Endometrial microvascular endothelial cells (primary cell): ENCODE results near the gene TOR1AIP2. TPM values are rescaled to one million over a fixed set of nuclear protein-coding genes. Genes with fewer than 3 reads are reported as not detected.

ENCODE experiments used
- in situ Hi-C: cut with HindIII; loops from 2 replicates; pipeline ENCODE4 v1.10.0; 2017; ENCODE audit warnings: low sequenced_read_pairs, low pct_unique_long_range_greater_than_20kb; ENCODE audit errors: inconsistent ontology term
- total RNA-seq: library from RNA; depleted of rRNA; stranded (reverse); fragments of >200 nt; gene quantifications from one replicate; pipeline ENCODE4 v1.2.3, GENCODE V29; 2015; ENCODE audit errors: inconsistent ontology term

Gene TOR1AIP2
- total RNA-seq, result 104 TPM

DNA sequence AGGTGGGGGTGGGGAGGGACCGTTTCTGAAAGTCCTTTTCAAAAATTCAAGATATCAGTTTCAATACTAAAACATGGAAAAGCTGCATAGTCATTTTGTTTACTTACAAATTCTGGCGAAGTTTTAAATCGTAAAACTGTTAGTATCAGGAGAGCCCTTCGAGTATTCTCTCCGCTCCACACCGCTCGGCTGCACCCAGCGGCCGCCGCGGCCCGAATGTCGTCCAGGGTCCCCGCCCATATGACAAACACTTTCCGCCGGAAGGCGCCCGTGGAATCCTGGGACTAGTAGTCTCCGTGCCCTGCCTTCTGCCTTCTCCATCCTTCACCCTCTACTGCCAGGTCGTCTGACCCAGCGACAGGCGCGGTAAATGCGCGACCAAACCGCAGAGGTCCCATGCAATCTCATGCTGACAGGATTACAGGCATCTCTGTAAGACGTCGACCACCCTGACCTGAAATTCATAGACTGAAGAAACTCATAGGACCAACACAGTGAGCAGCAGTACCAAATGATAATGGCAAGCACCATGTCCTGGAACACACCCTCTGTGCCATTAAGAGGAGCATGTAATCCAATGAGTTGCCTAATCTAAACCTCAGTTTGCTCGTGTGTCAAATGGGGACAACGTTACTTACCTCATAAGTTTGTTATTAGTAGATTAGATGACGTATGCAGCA lies at the start of gene TOR1AIP2:
TOR1AIP2 (minus strand) TSS at position 218 of the 680 bp plus-strand sequence. CDS start 25,138 bp downstream, outside the sequence.
- in situ Hi-C loops, result no loop called here

GRCh38 chr1:179926850-179927205 lies 49.2 kb upstream of the TOR1AIP2 start:
- in situ Hi-C loops, result no loop called here

DNA sequence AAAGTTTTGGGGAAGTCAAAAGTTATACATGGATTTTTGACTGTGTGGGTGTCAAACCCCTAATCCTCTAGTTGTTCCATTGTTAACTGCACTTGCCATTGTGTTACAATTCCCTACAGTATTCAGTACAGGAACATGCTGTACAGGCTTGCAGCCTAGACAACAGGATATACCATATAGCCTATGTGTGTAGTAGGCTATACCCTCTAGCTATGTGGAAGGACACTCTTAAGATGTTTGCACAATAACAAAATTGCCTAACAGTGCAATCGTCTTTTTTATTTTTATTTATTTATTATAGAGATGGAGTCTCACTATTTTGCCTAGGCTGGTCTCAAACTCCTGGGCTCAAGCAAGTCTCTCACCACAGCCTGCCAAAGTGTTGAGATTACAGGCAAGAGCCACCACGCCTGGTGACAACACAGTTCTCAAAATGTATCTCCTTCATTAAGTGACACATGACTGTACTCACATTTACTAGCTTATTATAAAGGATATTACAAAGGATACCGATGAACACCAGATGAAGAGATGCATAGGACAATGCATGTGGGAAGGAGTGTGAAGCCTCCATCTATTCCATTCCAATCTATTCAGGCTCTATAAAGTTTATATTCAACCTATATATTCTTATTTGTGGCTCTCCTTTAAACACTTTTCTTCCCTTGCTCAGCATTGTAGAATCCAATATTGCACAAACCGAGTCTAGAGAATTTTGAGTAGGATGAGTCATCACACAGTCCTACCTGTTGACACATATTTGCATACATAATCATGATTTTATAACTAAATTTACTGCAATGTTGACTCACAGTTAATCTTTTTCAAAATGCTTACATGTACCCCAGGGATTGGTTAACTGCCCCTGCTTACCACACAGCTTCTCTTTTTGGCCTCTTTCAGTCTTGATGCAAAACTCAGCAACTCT lies 48.6 kb upstream of the TOR1AIP2 start:
- in situ Hi-C loops, result no loop called here

- in situ Hi-C loops, result no loop called here
These were observed 47.7 kb upstream of the TOR1AIP2 start for GRCh38 chr1:179925302-179925701.

DNA sequence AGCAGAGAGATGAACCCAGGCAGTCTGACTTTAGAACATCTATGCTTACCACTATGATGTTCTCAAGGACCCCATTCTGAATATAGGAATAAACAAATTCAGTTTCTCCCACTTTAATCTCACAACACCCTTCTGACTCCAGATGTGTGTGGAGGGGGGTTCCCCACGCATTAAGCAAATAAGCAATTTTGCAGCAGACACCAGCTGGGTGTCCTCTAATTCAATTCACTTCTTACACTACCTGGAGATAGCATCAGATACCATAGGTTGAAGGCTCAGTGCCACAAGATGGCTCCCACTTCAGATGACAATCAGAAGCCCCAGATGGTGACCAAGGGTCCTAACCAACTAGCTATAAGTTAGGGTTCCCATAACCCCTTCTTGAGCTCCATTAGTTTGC lies 46.7 kb upstream of the TOR1AIP2 start:
- in situ Hi-C loops, result no loop called here

GRCh38 chr1:179923029-179923428 lies 45.4 kb upstream of the TOR1AIP2 start:
- in situ Hi-C loops, result no loop called here

- in situ Hi-C loops, result no loop called here
These were observed 44.6 kb upstream of the TOR1AIP2 start for GRCh38 chr1:179921981-179922872.

DNA sequence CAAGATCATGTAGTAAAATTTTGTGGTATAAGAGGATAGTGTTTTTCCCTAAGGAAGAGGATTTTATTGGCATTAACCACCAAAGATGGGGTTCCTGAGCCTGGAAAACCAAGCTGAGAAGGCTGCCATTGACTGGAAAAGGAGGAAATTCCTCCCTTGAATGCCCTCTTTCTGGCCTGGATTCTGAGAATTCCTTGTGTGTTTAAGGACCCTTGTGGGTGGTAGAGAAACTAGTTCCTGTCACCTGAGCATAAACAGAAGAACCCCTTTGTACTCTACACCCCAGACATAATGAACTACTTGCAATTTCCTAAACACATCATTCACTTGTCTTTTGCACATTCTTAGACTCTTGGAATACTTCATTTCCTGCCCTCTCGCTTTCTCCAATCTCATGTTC lies 43.9 kb upstream of the TOR1AIP2 start:
- in situ Hi-C loops, result no loop called here

- in situ Hi-C loops, result no loop called here
These were observed 40.2 kb upstream of the TOR1AIP2 start for GRCh38 chr1:179917601-179918429.

GRCh38 chr1:179911812-179912211 lies 34.2 kb upstream of the TOR1AIP2 start:
- in situ Hi-C loops, result no loop called here

DNA sequence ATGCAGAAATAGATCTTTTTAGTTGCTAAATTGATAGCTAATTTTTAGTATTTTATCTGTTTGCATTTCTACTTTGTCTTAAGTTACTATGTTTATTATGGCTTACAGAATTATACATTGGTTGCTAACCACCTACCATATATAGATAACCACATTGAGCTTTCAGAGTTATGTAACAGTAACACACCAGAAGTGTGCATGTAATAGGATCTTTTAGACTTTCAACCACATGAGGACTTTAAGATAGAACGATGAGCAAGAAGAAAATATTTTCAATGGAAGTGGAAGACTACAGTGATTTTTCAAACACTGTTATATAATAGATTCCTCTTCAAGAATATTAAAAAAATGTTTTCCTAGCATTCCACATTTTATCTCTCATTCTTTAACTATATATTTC lies 33.3 kb upstream of the TOR1AIP2 start:
- in situ Hi-C loops, result no loop called here

DNA sequence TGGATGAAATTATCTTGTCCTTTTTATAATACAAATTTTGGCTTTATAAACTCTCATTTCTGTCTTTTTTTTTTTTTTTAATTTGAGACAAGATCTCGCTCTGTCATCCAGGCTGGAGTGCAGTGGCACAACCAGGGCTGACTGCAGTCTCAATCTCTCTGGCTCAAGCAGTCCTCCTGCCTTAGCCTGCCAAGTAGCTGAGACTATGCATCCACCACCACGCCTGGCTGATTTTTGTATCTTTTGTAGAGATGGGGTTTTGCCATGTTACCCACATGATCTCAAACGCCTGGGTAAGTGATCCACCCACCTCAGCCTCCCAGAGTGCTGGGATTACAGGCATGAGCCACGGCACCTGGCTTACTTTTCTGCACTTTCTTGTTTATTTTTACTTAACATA lies 12.0 kb upstream of the TOR1AIP2 start:
- in situ Hi-C loops, result no loop called here

DNA sequence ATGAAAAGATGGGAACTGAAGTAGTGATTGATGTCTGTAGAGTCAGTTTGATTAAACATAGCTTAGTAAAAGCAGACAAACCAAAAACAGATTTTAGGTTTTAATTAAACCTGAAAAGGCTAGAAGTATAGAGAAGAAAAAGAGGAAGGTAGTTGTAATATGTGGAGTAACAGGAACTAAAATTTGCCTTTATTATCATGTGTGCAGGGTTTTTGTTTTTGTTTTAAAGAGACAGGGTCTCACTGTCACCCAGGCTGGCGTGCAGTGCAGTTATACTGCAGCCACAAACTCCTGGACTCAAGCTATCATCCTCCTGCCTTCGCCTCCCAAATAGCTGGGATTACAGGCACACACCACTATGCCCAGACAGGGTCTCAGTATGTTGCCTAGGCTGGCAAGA lies 10.5 kb upstream of the TOR1AIP2 start:
- in situ Hi-C loops, result no loop called here

GRCh38 chr1:179883745-179884138 lies 6.1 kb upstream of the TOR1AIP2 start:
- in situ Hi-C loops, result no loop called here

DNA sequence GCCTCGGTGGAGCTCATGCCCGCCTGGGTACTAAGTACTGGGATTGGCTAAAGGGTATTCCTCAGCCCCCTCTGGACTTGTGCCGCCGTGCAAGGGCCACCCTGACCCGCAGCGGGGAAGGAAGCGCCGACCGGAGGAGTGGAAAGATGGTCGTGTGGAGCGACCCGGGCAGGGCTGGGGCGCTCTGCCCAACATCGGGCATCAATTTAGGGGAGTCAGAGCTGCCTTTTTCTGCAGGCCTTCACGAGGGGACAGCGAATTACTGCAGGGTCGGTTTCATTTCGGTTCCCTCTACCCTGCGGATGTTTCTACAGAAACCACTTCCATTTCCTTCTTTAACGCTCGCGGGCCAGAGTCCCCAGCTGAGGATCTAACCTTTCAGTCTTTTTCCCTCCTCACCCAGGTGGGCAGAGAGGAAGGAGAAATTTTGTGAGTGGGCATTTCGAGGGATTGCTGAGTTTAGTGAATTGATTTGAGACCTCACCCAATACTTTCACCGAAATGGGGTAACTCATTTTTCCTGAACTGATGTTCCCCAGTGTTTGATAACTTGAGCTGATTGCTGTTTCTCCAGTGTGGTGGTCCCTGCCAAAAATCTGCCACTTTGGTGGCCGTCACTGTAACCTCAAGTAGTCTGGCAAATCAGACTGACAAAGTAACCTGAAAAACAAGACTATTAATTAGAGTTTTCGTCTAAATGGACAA lies 5.6 kb upstream of the TOR1AIP2 start:
- in situ Hi-C loops, result no loop called here

GRCh38 chr1:179882253-179883039 lies 4.8 kb upstream of the TOR1AIP2 start, which contains the start of gene TOR1AIP1:
Gene TOR1AIP1 (plus strand): TSS chr1:179882285. CDS start chr1:179882503, 218 bp downstream.
- in situ Hi-C loops, result no loop called here

GRCh38 chr1:179881642-179882252 lies 4.1 kb upstream of the TOR1AIP2 start:
- in situ Hi-C loops, result no loop called here
